Measurements from ENCODE around the gene TAF9. TPM values are rescaled to one million over a fixed set of nuclear protein-coding genes. Genes with fewer than 3 reads are reported as not detected.
A peak's percentile ranks its signal among the peaks of the same experiment; 100 is the strongest.
"Not testable (repeated sequence)": the region's sequence is repeated elsewhere in the genome, so short reads cannot be mapped to it uniquely, and the experiment has no call there.

Gene TAF9
- 10 to 100 TPM; 74.3 to 80.1 TPM for total RNA-seq

GRCh38 chr5:69369340-69370121 lies at the start of gene TAF9, which contains the start of the genes AK6 and RAD17:
Gene TAF9 (minus strand): TSS chr5:69369520. CDS start chr5:69365737, 3,783 bp downstream.
Gene AK6 (minus strand): TSS chr5:69369520. CDS start chr5:69369490, 30 bp downstream.
Gene RAD17 (plus strand): TSS chr5:69369818. CDS start chr5:69372209, 2,391 bp downstream.
- Mint-ChIP-seq H3K9me3 (no peaks in the 10 kb centered on the region), H3K36me3 (peaks cover 20 to 32% of the 10 kb centered on the region in 2 donors), H3K27ac (peak within 1 kb of the TSS; percentile 97 to 99)
- ATAC-seq (peak; percentile 94), DNase-seq (ENCODE audit: low spot score in 2 of 2) (peak; percentile 89 to 93)

DNA sequence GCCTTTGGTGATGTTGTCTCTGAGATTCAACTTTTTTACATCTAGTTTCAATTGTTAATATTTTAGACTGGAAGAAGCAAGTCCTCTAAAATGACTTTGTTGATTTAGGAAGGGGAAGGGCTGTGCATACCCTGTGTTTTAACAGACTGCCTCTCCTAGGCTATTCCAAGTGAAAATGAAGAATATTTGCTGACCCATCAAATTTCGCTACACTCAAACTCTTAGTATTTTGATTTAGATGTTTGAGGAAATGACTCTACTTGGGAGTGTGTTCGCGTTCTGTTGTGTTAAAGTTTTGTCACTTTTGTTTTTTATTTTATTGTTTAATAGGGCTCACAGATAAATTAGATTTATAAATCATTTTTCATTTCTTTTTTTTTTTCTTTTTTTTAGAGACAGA lies 49.2 kb upstream of the TAF9 start:
- Mint-ChIP-seq H3K36me3 (peaks cover 5 to 14% of the 10 kb centered on the region in 2 donors), H3K27ac (no peak overlapping the region), H3K9me3 (no peaks in the 10 kb centered on the region)
- DNase-seq (ENCODE audit: low spot score in 2 of 2) (no peak), ATAC-seq (no peak)

DNA sequence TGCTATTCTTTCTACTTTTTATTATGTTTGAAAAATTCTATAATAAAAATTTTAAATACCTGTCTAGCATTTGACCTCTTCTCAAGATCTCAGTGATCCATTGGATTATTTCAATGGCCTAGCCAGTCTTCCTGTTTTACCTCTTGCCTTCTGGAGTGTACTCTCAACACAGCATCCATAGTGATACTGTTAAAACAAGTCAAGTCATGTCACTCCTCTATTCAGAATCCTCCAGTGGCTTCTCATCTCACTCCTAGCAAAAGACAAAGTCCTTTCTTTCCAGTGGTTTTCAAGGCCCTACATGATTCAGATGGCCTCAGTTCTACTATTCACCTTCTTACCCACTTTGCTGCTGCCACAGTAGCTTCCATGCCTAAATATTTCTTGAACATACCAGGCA lies 47.4 kb upstream of the TAF9 start:
- H3K27ac Mint-ChIP-seq, result no peak overlapping the region
- no peak for ATAC-seq

DNA sequence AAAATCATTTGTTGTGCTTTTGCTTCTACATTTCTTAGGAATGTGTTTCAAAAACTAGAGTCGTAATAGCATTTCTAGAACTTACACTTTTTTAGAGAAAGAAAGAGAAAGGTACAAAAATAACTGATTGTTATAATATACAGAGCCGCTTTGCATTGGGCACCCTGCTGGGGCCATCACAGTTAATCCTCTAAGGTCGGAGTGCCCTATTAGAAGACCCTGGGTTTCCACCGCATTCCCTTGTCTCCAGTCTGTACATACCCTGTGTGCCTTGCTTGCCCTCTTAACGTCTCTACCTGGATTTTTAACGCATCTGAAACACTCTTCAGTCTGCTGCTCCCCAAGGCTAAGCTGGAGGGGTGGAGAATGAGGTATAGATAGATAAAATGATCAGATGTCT lies 46.9 kb upstream of the TAF9 start:
- Mint-ChIP-seq H3K9me3 (no peaks in the 10 kb centered on the region), H3K36me3 (peaks cover 5 to 13% of the 10 kb centered on the region in 2 donors), H3K27ac (no peak overlapping the region)
- DNase-seq (ENCODE audit: low spot score in 2 of 2) (no peak), ATAC-seq (no peak)

More for the DNA sequence above, 47.4 kb upstream of the TAF9 start:
- peaks cover 5 to 9% of the 10 kb centered on the region in 2 donors for H3K36me3 Mint-ChIP-seq
- DNase-seq (ENCODE audit: low spot score in 2 of 2), result no peak
- no peaks in the 10 kb centered on the region for H3K9me3 Mint-ChIP-seq

GRCh38 chr5:69415584-69415958 lies 46.3 kb upstream of the TAF9 start:
- no peak for ATAC-seq
- no peak overlapping the region for H3K27ac Mint-ChIP-seq
- H3K9me3 Mint-ChIP-seq, result no peaks in the 10 kb centered on the region
- DNase-seq (ENCODE audit: low spot score in 2 of 2), result peak in 1 of 2 donors; percentile 4
- peaks cover 5 to 13% of the 10 kb centered on the region in 2 donors for H3K36me3 Mint-ChIP-seq

DNA sequence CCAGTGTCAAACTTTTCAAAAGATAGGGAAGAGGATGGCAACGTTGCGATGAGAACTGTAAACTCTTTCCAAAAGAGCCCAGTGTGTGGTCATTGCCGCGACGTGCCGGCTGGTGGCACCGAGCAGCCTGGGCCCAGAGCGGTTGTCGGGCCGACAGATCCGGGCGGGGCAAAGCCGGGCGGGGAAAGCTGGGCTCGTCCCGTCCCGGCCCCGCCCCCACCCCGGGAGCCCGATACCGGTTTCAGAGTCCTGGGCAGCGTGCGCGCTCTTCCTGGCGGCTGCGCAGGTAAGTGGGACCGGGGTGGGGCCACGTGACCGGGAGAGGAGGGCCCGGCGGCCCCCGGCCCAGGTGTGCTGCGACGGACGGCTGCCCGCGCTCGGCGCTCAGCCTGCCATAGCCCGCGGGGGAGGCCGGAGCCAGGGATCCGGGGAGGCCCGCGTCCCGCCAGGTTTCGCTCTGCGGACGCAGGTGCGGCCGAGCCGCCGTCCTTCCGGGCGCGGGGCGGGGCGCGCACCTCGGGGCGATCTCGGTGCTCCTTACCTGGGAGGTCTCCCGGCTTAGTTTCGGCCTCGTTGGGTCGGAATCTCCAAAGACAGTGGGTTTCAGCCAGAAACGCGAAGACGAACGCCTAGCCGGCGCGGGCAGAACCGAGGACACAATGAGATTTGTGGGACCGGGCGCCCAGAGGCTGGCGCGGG lies 45.7 kb upstream of the TAF9 start, which contains the start of gene MARVELD2:
Gene MARVELD2, plus strand, starts transcription at position 232 of the 699 bp plus-strand sequence. CDS start 4,270 bp downstream, outside the sequence.
- peak in 1 of 2 donors; percentile 33 for DNase-seq (ENCODE audit: low spot score in 2 of 2)
- H3K27ac Mint-ChIP-seq, result no peak within 1 kb of the TSS
- peak; percentile 68 to 75 for ATAC-seq

DNA sequence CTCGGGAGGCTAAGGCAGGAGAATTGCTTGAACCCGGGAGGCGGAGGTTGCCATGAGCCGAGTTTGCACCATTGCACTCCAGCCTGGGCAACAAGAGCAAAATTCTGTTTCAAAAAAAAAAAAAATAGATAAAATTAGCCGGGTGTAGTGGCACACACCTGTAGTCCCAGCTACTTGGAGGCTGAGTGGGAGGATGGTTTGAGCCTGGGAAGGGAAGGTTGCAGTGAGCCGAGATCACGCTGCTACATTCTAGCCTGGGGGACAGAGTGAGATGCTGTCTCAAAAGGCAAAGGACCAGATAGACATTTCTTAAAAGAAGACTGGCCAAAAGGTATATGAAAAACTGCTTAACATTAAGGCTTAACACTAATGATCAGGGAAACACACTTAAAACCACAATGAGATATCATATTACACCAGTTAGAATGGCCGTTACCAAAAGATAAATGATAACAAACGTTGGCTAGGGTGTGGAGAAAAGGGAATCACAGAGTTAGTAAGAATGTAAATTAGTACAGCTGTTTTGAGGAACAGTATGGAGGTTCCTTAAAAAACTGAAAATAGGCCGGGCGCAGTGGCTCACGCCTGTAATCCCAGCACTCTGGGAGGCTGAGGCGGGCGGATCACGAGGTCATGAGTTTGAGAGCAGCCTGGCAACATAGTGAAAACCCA lies 35.5 kb upstream of the TAF9 start:
- no peak overlapping the region for H3K27ac Mint-ChIP-seq
- DNase-seq (ENCODE audit: low spot score in 2 of 2) (no peak), ATAC-seq (no peak)
- H3K9me3 Mint-ChIP-seq, result no peaks in the 10 kb centered on the region
- H3K36me3 Mint-ChIP-seq, result peaks cover 20 to 23% of the 10 kb centered on the region in 2 donors

More for the DNA sequence above, 45.7 kb upstream of the TAF9 start, which contains the start of gene MARVELD2:
- Mint-ChIP-seq H3K9me3 (no peaks in the 10 kb centered on the region), H3K36me3 (peaks cover 5 to 13% of the 10 kb centered on the region in 2 donors)

GRCh38 chr5:69378376-69378775 lies 9.1 kb upstream of the TAF9 start:
- no peak for ATAC-seq
- H3K27ac Mint-ChIP-seq, result no peak overlapping the region

DNA sequence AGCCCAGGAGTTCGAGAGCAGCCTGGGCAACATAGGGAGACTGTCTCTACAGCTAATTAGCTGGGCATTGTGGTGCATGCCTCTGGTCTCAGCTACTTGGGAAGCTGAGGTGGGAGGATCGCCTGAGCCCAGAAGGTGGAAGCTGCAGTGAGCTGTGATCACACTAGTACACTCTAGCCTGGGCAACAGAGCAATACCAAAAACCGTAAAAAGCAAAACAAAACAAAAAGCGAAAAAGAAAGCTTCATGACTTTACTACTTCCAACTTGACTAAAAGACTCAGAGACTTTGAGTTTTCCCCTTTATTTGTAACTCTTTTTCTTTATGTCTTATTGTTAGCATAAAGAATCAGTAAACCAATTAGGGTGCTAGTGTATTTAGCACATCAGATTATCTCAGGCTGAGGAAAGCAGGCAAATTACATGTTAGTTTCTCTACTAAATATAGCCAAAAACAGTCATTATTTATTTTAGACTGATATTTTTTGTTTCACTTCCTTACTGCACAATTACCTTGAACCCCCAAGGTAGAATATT lies 5.7 kb upstream of the TAF9 start:
- no peaks in the 10 kb centered on the region for H3K9me3 Mint-ChIP-seq
- H3K36me3 Mint-ChIP-seq, result no peaks in the 10 kb centered on the region
- no peak for DNase-seq (ENCODE audit: low spot score in 2 of 2)
- peak overlapping the region in 1 of 2 donors; percentile 92 for H3K27ac Mint-ChIP-seq
- no peak for ATAC-seq

More at GRCh38 chr5:69378376-69378775, 9.1 kb upstream of the TAF9 start:
- no peaks in the 10 kb centered on the region for H3K36me3 Mint-ChIP-seq
- no peak for DNase-seq (ENCODE audit: low spot score in 2 of 2)
- H3K9me3 Mint-ChIP-seq, result no peaks in the 10 kb centered on the region

- DNase-seq (ENCODE audit: low spot score in 2 of 2), result no peak
- no peaks in the 10 kb centered on the region for H3K9me3 Mint-ChIP-seq
- no peak overlapping the region for H3K27ac Mint-ChIP-seq
- H3K36me3 Mint-ChIP-seq, result peaks cover 11 to 12% of the 10 kb centered on the region in 2 donors
- no peak for ATAC-seq
These were observed 3.1 kb upstream of the TAF9 start for GRCh38 chr5:69372394-69372793.

- H3K36me3 Mint-ChIP-seq, result peaks cover 14 to 24% of the 10 kb centered on the region in 2 donors
- peak overlapping the region; percentile 97 for H3K27ac Mint-ChIP-seq
- H3K9me3 Mint-ChIP-seq; DNase-seq (ENCODE audit: low spot score in 2 of 2); ATAC-seq: not testable (repeated sequence)
These were observed 1.0 kb upstream of the TAF9 start for GRCh38 chr5:69370335-69370734.

DNA sequence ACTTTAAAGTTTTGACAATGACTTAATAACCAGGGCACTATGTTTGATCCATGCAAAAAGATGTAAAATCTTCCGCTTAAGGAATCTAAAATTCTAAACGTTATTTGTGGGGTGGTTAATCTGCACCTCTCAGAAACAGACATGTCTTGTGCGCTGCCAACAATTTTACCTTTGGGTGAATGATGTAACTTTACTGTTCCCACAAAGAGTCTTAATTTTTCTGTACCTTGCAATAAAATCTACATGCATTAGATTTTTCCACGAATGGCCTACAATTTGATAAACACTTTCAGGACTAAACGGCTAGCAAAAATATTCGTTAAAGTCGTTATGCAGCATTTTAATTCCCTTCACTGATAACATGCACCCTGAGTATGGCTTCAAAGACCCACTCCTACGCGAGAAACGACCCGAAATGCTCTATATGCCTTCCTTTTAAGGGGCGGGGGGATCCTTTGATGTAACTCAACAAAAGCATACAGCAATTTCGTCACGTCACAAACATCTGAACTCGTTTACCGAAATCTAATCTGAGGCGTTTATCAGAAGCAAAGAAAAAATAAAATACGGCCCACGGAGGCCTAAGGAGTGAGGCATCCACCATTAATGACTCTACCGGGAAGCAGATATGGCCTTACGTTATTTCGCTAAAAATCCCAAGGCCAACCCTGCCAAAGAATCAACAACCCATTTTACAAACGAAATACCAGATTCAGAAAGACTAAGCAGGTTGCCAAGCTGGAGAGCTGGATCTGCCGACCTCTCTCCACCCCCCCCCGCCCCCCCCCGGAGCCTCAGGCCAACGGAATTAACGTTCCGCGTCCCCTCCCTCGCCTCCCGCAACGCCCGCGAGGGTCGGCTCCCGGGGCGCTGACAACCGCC lies 621 bp downstream of the TAF9 start:
- ATAC-seq (peak; percentile 1), DNase-seq (ENCODE audit: low spot score in 2 of 2) (peak in 1 of 2 donors; percentile 29)
- H3K27ac Mint-ChIP-seq, result peak overlapping the region; percentile 97 to 99
- H3K9me3 Mint-ChIP-seq, result no peaks in the 10 kb centered on the region
- peaks cover 20 to 36% of the 10 kb centered on the region in 2 donors for H3K36me3 Mint-ChIP-seq

DNA sequence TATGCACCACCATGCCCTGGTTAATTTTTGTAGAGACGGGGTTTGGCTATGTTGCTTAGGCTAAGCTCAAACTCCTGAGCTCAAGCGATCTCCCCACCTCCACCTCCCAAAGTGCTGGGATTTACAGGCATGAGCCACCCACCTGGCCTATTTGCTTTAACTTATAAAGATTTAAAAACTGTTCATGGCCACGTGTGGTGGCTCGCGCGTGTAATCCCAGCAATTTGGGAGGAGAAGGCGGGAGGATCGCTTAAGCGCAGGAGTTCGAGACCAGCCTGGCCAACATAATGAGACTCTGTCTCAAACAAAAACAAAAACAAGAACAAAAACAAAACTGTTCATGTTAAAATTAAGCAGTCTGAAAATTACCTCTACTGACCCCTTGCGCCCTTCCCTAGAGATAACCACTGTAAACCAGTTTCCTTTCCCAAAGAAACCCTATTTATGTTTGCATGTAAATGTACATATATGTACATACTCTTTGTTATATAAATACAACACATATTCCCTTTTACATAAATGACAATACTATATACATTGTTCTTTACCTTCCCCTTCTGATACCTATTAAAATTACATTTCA lies 1.5 kb downstream of the TAF9 start:
- ATAC-seq (no peak), DNase-seq (ENCODE audit: low spot score in 2 of 2) (no peak)
- H3K9me3 Mint-ChIP-seq, result no peaks in the 10 kb centered on the region
- peak overlapping the region; percentile 97 to 99 for H3K27ac Mint-ChIP-seq
- H3K36me3 Mint-ChIP-seq, result peaks cover 20 to 42% of the 10 kb centered on the region in 2 donors

GRCh38 chr5:69364850-69365249 lies 4.5 kb downstream of the TAF9 start:
- Mint-ChIP-seq H3K36me3 (peaks cover 20 to 43% of the 10 kb centered on the region in 2 donors), H3K9me3 (no peaks in the 10 kb centered on the region), H3K27ac (peak overlapping the region in 1 of 2 donors; percentile 20)
- DNase-seq (ENCODE audit: low spot score in 2 of 2) (no peak), ATAC-seq (no peak)

DNA sequence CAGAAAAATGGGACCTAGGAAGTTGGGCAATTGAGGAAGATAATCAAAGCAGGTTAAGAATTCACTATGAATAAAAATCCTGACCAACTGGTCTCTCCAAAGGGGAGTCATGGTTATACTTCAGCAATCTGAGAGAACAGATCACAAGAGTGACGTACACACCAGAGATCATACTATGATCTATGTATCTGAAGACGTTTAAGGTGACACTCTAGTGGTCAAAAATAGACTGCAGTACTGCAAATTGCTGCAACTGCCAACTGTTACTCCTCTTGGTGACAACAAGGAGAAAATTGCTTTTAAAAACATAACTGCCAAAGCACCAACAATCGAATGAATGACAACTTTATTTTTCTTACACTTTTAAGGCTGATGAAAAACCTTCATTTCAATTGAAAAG lies 4.9 kb downstream of the TAF9 start:
- DNase-seq (ENCODE audit: low spot score in 2 of 2) (no peak), ATAC-seq (no peak)
- Mint-ChIP-seq H3K36me3 (peaks cover 20 to 43% of the 10 kb centered on the region in 2 donors), H3K9me3 (no peaks in the 10 kb centered on the region), H3K27ac (no peak overlapping the region)

All from activated naive CD4-positive, alpha-beta T cell treated with anti-CD3 and anti-CD28 coated beads, Interleukin-2, amount 50 U/mL, for 72 hours (primary cell).